ENCODE results near the gene PIP5KL1.
"Not testable (repeated sequence)": the region's sequence is repeated elsewhere in the genome, so short reads cannot be mapped to it uniquely, and the experiment has no call there.

Gene PIP5KL1

GRCh38 chr9:127885508-127886281 is 44.9 kb downstream of the PIP5KL1 start:
- no peak overlapping the region for H3K4me3 ChIP-seq (ENCODE audit: low read depth, low read length)
- TF ChIP-seq CTCF (IDR thresholded peaks at IDR 0.05; ENCODE audit: borderline replicate concordance, insufficient read depth, low read depth, low read length), result no peak

DNA sequence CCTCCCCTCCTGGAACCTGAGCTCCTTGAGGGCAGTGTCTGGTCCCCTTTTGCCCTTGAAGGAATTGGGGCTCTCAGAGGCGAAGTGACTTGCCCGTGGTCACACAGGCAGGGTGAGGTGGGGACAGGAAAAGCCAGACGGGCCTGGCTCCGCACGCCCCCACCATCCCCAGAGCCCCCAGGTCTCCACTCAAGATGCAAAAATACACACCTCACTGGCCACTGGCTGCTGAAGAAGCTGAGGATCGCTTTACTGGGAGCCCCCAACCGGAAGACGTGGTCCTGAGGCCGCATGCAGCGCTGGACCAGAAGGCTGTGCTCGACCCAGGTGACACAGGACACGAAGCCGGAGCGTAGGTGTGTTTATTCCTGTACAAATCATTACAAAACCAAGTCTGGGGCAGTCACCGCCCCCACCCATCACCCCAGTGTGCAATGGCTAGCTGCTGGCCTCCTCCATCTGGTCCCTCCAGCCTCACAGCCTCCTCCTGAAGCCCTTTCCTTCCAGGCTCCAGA is 45.5 kb downstream of the PIP5KL1 start:
- TF ChIP-seq CTCF (IDR thresholded peaks at IDR 0.05; ENCODE audit: borderline replicate concordance, insufficient read depth, low read depth, low read length), result no peak
- H3K4me3 ChIP-seq (ENCODE audit: low read depth, low read length), result no peak overlapping the region

DNA sequence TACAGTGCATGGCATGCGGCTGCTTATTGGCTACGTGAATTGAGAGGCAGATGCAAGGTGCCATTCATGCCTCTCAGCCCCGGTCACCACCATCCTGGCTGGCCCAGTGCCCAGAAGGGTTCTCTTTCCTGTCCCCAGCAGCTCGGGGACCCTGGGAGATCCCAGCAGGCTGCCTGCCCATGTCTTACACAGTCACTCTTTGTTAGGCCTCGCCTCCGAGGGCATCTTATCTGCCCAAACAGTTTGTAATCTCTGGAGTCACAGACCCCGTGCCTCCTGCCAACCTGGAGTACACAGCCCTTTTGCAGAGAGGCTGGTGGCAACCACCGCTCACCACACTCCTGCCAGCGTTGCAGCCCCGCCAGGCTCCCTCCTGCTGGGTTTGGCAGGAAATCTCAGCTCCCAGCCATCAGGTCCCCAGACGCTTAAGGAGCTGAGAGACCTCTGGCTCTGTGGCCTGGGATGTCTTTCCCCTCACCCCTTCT is 46.1 kb downstream of the PIP5KL1 start:
- no peak overlapping the region for H3K4me3 ChIP-seq (ENCODE audit: low read depth, low read length)
- no peak for TF ChIP-seq CTCF (IDR thresholded peaks at IDR 0.05; ENCODE audit: borderline replicate concordance, insufficient read depth, low read depth, low read length)

DNA sequence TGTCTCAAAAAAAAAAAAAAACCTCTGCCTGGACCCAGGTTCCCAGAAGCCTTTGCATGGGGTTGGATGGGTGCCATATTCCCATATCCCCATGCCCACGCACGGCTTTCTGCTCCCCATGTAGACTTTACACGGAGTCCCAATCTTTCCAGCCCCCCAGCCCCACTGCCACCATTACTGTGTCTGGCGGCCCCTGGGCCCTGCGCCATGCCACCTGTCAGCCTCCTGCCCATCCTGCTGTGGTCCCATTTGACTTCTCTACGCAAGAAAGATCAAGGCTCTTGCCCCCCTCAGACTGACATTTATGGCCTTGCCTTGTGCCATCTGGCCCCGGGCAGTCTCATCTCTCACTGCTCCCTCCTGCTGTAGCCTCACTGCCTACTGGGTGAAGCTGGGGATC is 46.6 kb downstream of the PIP5KL1 start:
- TF ChIP-seq CTCF (IDR thresholded peaks at IDR 0.05; ENCODE audit: borderline replicate concordance, insufficient read depth, low read depth, low read length), result no peak
- H3K4me3 ChIP-seq (ENCODE audit: low read depth, low read length), result no peak overlapping the region

DNA sequence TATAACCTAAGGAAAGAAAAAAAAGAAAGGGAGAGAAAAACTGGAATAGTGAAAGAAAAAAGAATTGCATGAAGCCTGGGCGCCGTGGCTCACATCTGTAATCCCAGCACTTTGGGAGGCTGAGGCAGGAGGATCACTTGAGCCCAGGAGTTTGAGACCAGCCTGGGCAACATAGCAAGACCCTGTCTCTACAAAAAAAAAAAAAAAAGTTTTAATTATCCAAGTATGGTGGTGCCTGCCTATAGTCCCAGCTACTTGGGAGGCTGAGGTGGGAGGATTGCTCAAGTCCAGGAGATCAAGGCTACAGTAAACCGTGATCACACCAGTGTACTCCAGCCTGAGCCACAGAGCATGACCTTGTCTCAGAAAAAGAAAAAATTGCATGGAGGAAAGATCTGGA is 48.9 kb downstream of the PIP5KL1 start:
- not testable (repeated sequence) for H3K4me3 ChIP-seq (ENCODE audit: low read depth, low read length)

GRCh38 chr9:127880143-127880542 is 50.4 kb downstream of the PIP5KL1 start:
- no peak overlapping the region for H3K4me3 ChIP-seq (ENCODE audit: low read depth, low read length)
- TF ChIP-seq CTCF (IDR thresholded peaks at IDR 0.05; ENCODE audit: borderline replicate concordance, insufficient read depth, low read depth, low read length), result no peak

DNA sequence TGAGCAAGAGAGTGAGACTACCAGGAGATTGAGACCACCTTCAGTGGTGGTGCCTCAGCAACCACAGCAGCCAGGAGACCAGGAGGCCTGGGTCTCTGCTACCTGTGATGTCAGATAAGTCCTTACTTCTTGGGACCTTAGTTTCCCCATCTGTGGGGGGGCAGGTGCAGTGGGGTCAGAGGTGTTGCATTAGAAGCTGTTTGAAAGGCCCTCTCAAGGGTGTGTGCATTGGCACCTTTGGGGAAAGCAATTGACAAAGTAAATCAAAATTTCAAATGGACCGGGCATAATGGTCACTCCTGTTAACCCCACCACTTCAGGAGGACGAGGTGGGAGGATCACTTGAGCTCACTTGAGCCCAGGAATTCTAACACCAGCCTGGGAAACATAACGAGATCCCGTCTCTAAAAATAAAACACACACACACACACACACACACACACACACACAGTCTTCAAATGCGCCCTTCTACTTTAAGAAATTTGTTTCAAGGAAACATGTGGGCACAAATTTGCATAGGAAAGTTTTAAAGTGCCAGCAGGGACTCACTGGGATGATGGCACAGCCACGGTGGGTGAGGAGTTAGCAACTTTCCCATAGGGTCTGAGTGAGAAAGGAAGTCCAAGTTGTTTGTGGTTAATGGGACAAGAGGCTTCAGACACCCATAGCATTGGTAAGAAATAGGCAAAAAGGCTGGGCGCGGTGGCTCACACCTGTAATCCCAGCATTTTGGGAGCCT is 51.8 kb downstream of the PIP5KL1 start:
- H3K4me3 ChIP-seq (ENCODE audit: low read depth, low read length), result no peak overlapping the region
- no peak for TF ChIP-seq CTCF (IDR thresholded peaks at IDR 0.05; ENCODE audit: borderline replicate concordance, insufficient read depth, low read depth, low read length)

Measured in GM12875 (cell line).